IPS DF 19.7 (cell line): ENCODE data around the gene VBP1.
"Not testable (repeated sequence)": the region's sequence is repeated elsewhere in the genome, so short reads cannot be mapped to it uniquely, and the experiment has no call there.

Experiments used
- DNase-seq: peaks from one replicate; pipeline ENCODE4 v3.0.0-alpha.2; 2013; ENCODE audit warnings: low read depth, low spot score

VBP1 gene, protein sequence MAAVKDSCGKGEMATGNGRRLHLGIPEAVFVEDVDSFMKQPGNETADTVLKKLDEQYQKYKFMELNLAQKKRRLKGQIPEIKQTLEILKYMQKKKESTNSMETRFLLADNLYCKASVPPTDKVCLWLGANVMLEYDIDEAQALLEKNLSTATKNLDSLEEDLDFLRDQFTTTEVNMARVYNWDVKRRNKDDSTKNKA

DNA sequence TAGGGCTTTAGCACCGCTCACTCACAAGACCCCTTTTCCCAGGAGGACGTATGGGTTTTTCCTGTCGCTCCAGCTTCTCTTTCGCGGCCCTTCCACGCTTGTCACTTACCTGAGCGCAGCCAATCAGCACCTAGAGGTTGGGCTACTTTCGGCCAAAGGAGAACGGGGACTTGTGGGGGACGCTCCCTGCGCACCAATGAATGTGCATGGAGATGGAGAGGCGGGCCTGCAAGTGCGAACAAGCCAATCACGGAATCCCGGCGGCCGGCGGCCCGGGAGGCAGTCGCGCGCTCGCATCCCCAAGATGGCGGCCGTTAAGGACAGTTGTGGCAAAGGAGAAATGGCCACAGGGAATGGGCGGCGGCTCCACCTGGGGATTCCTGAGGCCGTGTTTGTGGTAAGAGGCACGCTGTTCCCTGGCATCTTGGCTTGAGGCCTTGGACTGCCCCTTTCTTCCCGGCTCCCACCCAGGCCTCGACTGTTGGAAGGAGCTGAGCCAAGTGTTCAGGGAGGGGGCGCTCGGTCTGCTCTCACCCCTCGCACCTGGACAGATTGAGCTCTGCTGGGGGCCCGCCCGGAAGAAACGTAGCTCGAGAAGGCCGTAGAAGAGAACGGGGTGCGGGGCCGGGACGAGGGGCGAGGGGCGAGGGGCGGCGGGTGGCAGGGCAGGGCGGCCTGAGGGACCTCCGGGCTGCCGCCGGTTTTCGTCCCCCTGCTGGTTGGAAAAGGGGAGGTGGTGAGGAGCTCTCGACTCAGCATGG lies at the start of gene VBP1:
VBP1 (plus strand) TSS at position 282 of the 761 bp plus-strand sequence; CDS start at position 305, 23 bp downstream.
- DNase-seq: peak; percentile 90

DNA sequence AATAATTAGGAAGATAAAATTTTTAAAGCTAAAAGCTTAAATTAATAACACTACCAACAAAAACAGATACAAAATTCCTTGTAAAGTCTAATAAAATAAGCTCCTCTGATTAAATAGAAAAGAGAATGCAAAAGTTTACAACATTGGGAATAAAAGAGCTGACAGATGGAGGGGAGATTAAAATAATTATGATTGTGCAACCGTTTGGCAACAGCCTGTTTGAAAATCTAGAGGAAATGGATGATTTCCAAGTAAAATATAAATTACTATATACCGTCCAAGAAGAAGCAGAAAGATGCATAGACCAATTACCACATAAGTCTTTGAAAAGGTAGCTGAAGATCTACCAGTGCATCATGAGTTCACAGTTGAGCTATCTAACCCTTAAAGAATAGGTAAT lies 46.4 kb upstream of the VBP1 start:
- DNase-seq: no peak

DNA sequence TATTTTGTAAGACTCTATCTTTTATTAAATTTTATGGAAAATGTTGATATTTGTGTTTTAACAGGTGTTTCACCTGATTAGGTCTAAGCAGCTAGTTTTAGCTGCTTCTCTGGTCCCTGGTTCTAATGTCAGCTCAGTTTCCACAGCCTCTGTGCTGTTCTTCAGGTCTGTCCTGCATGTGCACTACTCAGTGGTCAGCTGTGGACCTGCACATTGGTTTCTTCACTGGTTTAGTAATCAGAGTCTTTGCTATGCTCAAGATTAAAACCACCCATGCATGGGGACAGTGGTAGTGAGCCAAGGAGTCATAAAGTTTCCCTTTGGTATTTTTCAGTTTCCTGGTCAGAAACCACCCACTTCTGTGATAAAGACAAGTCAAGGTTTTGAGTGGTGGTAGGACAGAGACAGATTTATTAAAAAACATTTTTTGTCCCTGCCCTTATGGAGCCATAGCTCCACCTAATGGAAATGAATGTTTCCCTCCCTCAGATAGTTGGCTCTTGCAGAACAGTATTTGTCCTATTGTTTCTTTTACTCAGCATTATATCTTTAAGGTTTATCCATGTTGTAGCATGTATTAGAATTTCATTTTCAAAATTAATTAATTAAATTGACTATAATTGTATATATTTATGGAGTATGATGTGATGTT lies 36.8 kb upstream of the VBP1 start:
- no peak for DNase-seq

DNA sequence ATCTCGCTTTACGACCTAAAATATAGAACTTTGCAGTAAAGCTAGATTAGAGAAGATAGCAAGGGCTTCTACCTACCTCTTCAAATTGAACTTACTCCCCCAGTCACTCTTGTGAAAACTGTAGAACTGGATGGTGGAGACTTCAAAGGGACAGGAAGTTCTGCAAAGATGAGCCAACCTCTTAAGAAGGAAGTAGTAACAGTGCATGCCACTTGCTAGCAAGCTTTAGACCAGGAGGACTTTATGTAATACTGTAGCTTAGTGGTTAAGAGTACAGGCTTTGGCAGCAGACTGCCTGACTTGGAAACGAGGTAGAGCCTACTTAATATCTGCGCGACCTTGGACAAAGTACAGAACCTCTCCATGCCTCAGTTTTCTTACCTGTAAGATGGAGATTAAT lies 27.5 kb upstream of the VBP1 start:
- DNase-seq: no peak

DNA sequence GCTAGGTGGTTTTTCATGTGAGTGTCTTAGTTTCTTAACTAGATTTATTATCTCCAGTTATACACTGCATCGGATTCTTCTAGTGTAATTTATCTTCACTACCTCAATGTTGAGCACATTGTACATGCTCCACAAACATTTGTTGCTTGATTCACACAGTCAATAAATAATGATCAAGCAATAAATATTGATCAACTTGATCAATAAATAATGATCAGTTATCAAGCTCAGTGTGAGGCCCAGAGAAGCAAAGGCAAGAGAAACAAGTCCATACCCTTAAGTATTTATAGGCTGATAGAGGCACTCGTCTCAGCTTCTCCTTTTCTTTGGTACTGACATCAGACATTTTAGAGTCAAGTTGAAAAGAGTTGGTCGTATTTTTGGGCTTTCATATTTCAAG lies 5.1 kb upstream of the VBP1 start:
- no peak for DNase-seq

DNA sequence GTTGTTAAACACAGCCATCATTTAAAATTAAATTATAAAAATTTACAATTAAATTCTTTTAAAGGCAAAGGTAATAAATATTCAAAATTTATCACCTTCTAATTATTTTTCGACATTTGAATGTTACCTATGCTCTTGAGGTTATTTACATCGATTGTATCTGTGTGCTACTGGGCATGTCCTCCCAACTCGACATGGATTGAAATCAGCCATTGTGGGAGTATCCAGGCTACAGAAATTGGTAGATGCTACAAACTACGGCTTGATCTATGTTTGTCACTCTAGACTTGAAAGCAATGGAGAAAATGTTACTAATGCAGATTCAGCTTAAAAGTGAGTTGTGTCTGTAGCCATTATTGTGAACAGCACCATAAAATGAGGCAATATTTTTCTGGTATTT lies 2.5 kb upstream of the VBP1 start:
- no peak for DNase-seq

DNA sequence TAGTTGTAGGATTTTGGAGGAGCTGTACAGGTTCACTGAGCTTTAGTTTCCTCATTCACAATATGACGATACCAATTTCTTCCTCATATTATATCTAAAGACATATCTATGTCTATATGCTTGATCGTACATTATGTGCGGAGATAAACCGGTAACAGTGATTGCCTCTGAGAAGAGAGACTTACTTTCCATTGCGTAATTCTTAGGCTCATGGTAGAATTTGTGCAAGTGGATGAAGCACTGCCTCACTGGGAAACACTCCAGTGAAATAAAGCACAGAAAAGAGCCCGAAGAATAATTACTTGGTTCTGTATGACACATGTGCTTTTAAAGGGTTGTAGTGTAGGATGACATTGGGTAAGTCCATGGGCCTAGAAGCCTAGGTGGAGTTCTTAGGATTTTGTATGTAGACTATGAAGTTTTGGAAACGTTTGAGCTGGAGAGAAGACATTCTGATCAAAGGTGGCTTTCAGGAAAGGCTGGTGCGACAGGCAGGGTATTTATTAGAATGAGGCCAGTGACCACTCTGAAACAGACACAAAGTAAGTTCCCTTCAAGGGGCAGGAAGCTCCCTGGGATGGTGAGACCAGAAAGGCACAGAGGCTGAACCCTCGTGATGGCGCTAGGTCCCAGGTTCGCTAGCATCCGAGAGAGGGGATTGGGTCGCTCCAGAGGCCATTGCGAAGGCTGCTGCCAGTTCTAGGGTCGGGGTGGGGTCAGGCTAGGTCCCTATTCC lies 649 bp upstream of the VBP1 start:
- no peak for DNase-seq

DNA sequence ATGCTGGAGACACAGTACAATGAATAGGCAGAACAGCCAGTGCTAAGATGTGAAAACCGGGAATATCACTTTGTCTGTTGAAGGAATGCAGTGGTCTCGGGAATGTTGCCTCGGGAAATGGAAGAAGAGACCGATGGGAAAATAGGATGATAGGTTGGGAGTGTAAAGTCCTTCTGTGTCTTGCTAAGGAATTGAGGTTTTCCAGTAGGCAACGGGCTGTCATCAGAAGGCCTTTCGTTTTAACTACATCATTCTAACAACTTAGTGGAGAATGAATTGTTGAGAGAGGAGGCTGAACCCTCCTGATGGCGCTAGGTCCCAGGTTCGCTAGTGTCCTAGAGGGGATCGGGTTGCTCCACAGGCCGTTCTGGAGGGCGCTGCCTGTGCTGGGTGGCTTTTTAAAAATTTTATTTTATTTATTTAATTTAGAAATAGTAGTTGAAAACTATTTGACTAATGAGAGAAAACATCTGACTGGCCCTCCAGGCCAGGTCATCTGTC lies 730 bp downstream of the VBP1 start:
- no peak for DNase-seq

DNA sequence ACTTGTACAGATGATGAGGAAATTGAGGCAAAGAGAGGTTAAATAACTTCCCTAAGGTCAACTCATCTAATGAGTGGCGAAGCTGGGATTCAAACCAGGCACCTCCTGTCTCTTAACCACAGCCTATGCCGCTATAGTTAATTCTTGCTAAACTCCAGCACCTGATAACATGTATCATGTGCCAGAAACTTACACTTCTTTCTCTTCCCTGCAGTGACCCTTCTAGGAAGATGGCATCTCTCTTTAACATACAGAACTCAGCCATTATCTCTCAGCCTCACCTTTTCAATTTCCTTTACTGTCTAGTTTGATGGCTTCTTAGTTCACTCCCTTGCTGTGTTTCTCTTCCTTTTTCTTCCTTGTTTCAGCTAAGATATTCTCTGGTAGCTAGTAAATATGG lies 2.5 kb downstream of the VBP1 start:
- no peak for DNase-seq

DNA sequence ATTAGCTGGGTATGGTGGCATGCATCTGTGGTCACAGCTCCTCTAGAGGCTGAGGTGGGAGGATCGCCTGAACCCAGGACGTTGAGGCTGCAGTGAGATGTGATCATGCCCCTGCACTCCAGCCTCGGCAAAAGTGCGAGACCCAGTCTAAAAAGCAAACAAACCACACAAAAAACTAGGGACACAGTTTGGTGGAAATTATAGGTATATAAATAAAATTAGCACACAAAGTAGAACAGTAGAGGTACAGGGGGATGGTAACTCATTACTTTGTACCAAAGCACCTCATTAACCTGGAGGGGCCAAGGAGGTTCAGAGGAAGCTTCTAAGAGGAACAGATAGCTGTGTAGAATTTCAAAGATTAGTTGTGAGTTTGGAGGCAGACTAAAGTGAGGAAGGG lies 5.1 kb downstream of the VBP1 start:
- no peak for DNase-seq

DNA sequence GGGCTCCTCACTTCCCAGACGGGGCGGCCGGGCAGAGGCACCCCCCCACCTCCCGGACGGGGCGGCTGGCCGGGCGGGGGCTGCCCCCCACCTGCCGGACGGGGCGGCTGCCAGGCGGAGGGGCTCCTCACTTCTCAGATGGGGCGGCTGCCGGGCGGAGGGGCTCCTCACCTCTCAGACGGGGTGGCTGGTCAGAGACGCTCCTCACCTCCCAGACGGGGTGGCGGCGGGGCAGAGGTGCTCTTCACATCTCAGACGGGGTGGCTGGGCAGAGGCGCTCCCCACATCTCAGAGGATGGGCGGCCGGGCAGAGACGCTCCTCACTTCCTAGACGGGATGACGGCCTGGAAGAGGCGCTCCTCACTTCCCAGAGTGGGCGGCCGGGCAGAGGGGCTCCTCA lies 7.5 kb downstream of the VBP1 start:
- DNase-seq: not testable (repeated sequence)

DNA sequence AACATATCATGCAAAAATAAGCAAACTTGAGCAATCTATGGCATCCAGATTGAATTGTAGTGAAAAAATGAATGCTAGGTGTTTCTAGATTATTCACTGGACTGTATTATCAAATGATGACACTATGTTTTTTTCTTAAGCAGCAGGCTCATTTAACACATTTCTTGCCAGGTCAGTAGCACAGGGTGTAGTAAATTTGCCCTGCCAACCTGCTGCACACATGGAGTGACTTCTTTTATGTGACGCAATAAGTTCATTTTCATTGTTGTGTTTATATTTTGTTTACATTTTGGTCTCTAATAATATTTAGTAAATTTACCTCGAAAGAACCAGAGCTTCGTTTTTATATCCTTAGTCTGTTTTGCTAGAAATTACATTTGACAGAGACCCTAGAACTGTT lies 9.5 kb downstream of the VBP1 start:
- no peak for DNase-seq

DNA sequence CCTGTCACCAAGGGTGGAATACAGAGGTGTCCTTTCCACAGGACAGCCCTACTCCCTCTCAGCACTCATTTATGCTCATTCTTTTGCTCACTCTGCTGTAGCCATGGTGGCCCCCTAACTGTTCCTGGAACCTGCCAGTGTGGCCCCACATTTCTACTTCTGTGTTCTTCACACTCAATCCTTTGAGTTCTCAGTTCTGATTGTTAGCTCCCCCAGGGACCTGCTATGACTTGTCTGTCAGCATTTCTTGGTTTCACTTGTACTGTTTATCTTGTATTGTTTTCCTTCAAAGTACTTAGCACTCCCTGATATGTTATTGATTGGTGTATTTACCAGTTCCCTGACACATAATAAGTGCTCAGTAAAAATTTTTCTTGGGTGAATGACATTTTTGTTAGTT lies 14.9 kb downstream of the VBP1 start:
- DNase-seq: no peak

DNA sequence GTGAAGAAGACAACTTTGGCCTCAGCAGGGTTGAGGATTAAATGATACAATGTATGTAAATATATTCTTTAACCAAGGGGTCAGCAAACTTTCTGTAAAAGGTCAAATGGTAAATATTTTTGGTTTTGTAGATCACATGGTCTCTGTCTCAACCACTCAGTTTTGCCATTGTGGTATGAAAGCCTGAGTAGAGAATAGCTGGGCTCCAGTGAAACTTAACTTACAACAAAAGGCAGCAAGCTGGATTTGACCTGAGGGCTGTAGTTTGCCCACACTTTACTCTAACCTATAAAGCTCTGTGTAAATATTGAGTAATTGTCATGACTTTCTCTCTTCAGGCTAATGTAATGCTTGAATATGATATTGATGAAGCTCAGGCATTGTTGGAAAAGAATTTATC lies 19.6 kb downstream of the VBP1 start:
- DNase-seq: no peak

DNA sequence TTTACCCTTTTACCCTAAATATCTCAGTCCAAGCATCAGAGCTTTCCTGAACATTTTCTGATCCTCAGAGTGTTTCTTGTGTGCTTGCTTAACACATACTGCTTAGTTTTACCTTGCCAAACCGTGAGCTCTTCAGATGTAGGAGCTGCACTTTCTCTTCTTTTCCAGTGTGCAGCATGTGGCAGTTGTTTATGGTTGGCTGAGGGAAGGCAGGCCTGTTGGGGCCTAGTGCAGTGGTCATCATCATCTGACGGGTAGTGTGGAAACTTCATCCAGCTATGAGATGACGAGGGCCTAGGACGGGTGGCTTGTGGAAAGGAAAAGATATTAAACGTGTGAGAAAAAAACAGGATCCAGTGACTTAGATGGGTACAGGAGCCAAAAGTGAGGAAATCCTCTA lies 21.5 kb downstream of the VBP1 start:
- DNase-seq: no peak

DNA sequence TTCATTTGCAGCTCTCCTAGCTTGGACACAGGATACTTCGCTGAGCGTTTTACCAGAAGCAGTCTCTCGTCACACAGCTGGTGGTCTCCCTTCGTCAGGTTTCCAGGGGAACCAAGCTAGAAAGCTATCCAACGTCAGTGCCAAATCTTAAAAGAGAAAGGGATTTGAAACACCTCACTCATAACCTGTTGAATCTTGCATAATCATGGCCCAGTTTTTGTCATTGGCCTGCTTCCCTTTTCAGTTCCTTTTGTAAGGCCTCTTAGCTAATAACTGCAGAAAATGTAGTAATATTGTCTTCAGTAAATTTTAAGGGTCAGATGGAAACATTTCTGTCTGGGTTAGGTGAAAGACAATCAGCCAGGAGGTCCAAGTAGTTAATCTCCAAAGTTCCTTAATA lies 26.0 kb downstream of the VBP1 start:
- DNase-seq: no peak

DNA sequence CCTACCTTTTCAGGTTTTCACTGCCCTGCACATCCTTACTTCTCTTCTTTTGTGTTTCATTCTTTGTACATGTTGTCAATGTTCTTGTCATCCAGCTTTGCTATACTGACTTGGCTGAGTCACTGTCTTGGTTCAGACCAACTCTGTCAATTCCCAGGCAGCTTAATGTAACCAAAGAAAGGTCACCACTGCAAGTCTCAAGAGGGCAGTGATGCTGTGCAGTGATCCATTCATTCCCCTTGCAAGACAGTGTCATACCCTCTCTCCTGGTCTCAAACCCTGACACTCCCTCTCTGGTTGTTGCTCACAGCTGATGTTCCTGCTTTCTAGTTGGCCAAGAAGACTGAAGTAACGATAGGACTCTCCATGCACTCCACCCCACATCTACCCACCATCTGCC lies 30.5 kb downstream of the VBP1 start:
- DNase-seq: no peak

DNA sequence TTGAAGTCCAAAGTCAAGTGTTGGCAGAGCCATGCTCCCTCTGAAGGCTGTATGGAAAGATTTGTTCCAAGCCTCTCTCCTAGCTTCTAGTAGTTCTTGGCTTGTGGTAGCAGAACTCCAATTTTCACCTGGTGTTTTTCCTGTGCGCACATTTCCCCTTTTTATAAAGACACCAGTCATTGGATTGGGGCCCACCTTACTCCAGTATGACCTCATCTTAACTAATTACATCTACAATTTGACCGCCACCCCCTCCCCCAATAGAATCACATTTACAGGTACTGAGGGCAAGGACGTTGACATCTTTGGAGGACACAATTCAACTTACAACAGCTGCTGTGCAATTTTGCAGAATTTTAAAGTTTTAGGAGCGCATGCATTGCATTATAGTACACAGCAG lies 31.2 kb downstream of the VBP1 start:
- no peak for DNase-seq

DNA sequence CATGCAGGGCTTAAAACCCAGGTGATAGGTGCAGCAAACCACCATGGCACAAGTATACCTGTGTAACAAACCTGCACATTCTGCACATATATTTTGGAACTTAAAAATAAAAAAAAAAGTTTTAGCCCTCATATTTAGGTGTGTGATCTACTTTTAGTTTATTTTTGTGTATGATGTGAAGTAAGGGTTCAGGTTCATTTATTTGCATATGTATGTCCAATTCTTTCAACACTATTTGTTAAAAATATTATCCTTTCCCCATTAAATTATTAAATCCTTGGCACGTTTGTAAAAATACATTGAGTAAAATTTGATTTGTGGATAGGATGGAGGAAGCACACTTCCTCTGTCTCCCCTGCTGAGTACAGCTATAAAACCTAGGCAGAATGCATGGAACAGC lies 35.1 kb downstream of the VBP1 start:
- DNase-seq: no peak

DNA sequence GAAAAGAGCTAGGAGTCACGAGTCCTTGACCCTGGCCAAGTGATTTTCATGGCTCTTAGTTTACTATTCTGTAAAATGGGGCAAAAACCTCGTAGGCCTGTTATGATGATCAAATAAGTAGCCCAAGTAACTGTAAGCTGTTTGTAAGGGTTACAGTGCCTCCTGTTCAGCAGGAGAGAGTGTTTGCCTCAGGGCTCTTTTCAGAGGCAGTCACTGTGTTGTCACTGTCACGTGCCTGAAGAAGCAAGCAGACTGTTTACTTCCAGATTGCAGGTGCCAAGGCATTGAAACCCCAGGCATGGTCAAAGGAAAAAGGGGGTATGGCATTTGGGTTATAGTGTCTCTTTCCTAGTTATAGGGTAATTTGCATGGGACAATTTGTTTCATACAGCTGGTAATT lies 43.5 kb downstream of the VBP1 start:
- no peak for DNase-seq

DNA sequence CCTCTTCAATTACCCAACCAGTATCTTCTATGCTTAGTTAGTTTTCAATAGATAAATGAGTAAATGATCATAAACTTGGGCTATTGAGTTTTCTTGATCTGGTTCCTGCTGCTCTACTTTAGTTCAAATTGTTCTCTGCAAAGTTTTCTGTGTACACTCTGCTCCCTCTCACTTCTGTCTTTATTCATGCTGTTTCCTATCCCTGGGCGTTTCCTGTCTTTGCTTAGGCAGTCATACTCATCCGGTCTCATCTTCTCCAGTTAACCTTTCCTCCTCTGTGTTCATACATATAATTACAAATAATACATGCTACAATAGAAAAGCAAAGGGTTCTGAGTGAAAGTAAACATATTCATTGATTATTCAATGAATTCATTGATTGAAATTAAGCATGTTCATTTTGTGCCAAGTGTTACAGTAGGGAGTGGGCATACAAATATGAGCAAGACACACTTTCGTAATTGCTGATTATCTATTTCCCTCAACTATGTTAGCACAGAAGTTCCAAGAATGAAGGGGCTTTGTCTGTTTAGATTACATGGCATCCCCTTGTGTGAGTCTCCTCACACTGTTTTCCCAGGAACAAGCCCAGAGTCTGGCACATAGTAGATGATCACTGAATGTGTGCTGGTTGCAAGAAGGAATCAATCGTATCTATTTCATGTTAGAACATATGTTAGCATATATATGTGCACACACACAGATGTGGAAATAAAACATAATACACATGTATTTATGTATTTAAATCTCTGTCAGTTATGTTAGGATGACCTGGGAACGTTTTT lies 46.9 kb downstream of the VBP1 start:
- no peak for DNase-seq
